Myocyte (in vitro differentiated cells): ENCODE data around the gene SAMD3. TPM values are rescaled to one million over a fixed set of nuclear protein-coding genes. Genes with fewer than 3 reads are reported as not detected.
A peak's percentile ranks its signal among the peaks of the same experiment; 100 is the strongest.
"Not testable (repeated sequence)": the region's sequence is repeated elsewhere in the genome, so short reads cannot be mapped to it uniquely, and the experiment has no call there.

Source experiments
- DNase-seq: peaks from one replicate; pipeline ENCODE4 v3.0.0-alpha.2; 2012; ENCODE audit warnings: low read depth
- total RNA-seq: library from RNA; depleted of rRNA; stranded (reverse); fragments of >200 nt; gene quantifications from 2 replicates; pipeline ENCODE4 v1.2.3, GENCODE V29; 2014

Gene SAMD3
- total RNA-seq, 1 donor from 2014 or later: not detected

DNA sequence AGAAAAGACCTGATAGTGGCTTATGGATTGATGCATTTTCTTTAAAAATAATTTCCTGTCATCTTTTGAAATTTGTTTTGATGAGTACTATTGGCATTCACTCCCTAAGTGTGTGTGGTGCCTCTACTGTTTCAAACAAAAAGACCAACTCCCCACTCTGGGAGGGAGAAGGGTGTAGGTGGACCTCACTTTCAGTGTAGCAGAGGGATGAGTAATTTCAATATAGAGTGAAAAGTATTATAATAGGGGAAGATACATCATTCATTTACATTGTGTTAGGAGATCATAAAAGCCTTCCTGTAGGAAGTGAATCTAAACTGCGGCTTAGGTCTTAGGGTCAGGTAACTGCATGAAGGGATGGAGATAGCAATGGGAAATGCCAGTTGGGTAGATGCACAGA is 46.4 kb downstream of the SAMD3 start:
- no peak for DNase-seq

DNA sequence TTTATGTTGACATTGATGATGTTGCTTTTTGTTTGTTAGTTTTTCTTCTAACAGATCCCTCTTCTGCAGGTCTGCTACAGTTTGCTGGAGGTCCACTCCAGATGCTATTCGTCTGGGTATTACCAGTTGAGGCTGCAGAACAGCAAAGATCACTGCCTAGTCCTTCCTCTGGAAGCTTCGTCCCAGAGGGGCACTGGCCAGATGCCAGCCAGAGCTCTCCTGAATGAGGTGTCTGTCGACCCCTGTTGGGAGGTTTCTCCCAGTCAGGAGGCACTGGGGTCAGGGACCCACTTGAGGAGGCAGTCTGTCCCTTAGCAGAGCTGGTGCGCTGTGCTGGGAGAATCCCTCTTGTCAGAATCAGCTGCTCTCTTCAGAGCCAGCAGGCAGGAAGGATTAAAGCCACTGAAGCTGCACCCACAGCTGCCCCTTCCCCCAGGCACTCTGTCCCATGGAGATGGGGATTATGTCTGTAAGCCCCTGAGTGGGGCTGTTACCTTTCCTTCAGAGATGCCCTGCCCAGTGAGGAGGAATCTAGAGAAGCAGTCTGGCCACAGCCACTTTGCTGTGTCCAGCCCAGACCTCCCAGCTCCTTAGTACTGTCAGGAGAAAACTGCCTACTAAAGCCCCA is 49.3 kb downstream of the SAMD3 start:
- not testable (repeated sequence) for DNase-seq

- DNase-seq: not testable (repeated sequence)
These were observed 52.6 kb downstream of the SAMD3 start for GRCh38 chr6:130170160-130170559.

GRCh38 chr6:130167655-130168054 is 55.1 kb downstream of the SAMD3 start:
- no peak for DNase-seq

GRCh38 chr6:130164251-130164650 is 58.5 kb downstream of the SAMD3 start:
- DNase-seq: peak; percentile 13

- peak; percentile 29 for DNase-seq
These were observed 59.5 kb downstream of the SAMD3 start for GRCh38 chr6:130163266-130163665.

DNA sequence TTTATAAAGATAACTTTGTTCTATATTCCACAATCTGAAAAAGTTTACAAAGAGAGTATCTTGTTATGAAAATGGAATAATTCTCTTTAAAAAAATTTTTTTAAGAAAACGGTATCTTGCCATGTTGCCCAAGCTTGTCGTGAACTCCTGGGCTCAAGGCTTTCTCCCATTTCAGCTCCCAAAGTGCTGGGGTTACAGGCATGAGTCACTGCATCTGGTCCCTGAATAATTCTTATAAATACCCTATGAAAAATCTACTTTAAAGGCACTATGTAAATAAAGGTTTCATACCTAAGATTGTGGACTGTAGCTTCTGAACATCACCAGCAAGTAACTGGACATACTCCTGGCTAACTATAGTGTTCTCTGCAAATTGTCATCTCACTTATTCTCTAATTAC is 60.3 kb downstream of the SAMD3 start:
- no peak for DNase-seq

GRCh38 chr6:130161683-130162404 is 60.9 kb downstream of the SAMD3 start:
- DNase-seq: peak; percentile 15

GRCh38 chr6:130159956-130160355 is 62.8 kb downstream of the SAMD3 start:
- DNase-seq: no peak

DNA sequence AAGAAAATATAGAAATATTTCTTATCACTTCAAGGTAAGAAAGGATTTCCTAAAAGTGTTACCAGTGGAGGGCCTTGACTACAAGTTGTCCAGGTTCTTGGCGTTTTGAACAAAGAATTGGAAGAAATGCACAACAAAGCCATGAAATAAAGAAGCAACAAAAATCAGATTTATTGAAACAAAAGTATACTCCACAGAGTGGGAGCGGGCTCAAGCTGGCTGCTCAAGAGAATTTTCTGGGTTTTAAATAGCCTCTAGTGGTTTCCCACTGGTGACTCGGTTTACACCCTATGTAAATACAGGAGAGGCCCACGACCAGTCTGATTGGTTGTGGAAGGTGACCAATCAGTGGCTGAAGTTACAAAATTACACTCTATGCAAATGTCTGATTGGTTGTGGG is 64.2 kb downstream of the SAMD3 start:
- DNase-seq: no peak

DNA sequence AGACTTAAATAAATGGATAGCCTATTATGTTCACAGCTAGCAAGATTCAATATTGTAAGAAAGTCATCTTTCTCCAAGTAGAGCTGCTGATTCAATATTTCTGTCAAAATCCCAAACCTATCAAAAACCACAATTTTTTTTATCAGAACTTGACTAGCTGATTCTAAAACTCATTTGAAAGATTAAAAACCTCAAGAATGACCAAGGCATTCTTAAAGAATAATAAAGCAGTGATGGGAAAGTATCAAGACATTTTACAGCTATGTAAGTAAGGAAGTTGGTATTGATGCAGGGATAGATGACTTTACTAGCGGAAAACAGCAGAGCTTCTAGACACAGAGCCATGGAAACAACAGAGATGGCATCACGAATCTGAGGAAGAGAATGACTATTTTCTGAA is 64.7 kb downstream of the SAMD3 start:
- no peak for DNase-seq

- DNase-seq: no peak
These were observed 65.8 kb downstream of the SAMD3 start for GRCh38 chr6:130156908-130157307.

- DNase-seq: no peak
These were observed 69.7 kb downstream of the SAMD3 start for GRCh38 chr6:130152908-130153510.

- no peak for DNase-seq
These were observed 71.8 kb downstream of the SAMD3 start for GRCh38 chr6:130150906-130151305.

DNA sequence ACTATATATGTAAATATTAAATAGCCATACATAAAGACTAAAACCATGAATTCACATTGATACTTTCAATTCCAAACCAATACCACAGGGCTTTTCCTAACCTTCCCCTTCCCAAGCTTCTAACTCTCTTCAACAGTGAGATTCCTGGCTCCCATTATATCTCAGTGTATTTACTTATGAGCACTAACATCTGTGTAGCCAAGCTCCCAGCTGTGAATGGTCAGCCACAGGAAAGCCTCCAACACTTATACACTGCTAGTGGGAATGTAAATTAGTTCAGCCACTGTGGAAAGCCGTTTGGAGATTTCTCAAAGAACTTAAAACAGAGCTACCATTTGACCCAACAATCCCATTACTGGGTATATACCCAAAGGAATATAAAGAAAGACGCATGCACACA is 73.7 kb downstream of the SAMD3 start:
- DNase-seq: not testable (repeated sequence)

- DNase-seq: no peak
These were observed 74.6 kb downstream of the SAMD3 start for GRCh38 chr6:130148181-130148580.

GRCh38 chr6:130147111-130147510 is 75.6 kb downstream of the SAMD3 start:
- DNase-seq: no peak

GRCh38 chr6:130143709-130144108 is 79.0 kb downstream of the SAMD3 start:
- peak; percentile 27 for DNase-seq

- DNase-seq: no peak
These were observed 82.7 kb downstream of the SAMD3 start for GRCh38 chr6:130140084-130140483.

GRCh38 chr6:130138909-130139242 is 83.9 kb downstream of the SAMD3 start:
- DNase-seq: no peak

GRCh38 chr6:130138116-130138908 is 84.4 kb downstream of the SAMD3 start:
- DNase-seq: no peak

DNA sequence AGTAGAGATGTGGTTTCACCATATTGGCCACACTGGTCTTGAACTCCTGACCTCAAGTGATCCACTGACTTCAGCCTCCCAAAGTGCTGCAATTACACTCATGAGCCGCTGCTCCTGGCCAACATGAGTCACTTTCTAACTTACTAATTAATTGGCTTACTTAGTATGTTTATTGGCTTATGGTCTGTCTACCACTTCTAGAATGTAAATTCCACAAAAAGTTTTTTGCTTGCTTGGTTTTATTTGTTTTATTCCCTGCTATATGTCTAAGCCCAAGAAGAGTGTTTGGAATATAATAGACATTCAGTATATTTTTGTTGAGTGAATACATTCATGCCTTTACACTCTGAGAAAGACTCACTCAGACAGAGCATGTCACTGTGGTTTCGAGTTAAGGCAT is 86.0 kb downstream of the SAMD3 start:
- no peak for DNase-seq
